Nephron (organoid): ENCODE measurements around the gene NFIX.
A peak's percentile ranks its signal among the peaks of the same experiment; 100 is the strongest.

Source experiments
- H3K27ac Mint-ChIP-seq, 3 experiments: 2 replicates each; pipeline ENCODE4 v1.8.0; 2020; ENCODE audit warnings: mixed read lengths in 3 of 3, mild to moderate bottlenecking in 2 of 3, moderate library complexity in 1 of 3
- H3K27me3 Mint-ChIP-seq: 2 replicates; pipeline ENCODE4 v1.8.0; 2021; ENCODE audit warnings: low read depth, mild to moderate bottlenecking, moderate library complexity, mixed read lengths
- H3K36me3 Mint-ChIP-seq: 2 replicates; pipeline ENCODE4 v1.8.0; 2020; ENCODE audit warnings: low read depth, mixed read lengths
- H3K4me1 Mint-ChIP-seq: 2 replicates; pipeline ENCODE4 v1.8.0; 2020; ENCODE audit warnings: mixed read lengths
- H3K4me3 Mint-ChIP-seq, 3 experiments: 2 replicates each; pipeline ENCODE4 v1.8.0; 2020; ENCODE audit warnings: mild to moderate bottlenecking in 3 of 3, mixed read lengths in 3 of 3, moderate library complexity in 2 of 3
- H3K9me3 Mint-ChIP-seq: 2 replicates; pipeline ENCODE4 v1.8.0; 2020; ENCODE audit warnings: mixed read lengths
- CTCF ChIP-seq, 3 experiments: fragments of 200-600 bp; sonication (generic); IDR thresholded peaks; one replicate each; pipeline ENCODE4 v1.5.0; 2021; ENCODE audit warnings: antibody characterized with exemption in 3 of 3; ENCODE audit not compliant: unreplicated experiment in 3 of 3

The NFIX gene

GRCh38 chr19:13104360-13104847 lies 109.1 kb downstream of the NFIX start:
- H3K4me3 Mint-ChIP-seq = no peak overlapping the region
- peaks cover 6% of the 10 kb centered on the region for H3K36me3 Mint-ChIP-seq
- H3K9me3 Mint-ChIP-seq = no peaks in the 10 kb centered on the region
- peak; percentile 59 to 64 (median 64) for TF ChIP-seq CTCF (IDR thresholded peaks at IDR 0.05; ENCODE audit: unreplicated experiment in 3 of 3)
- peaks cover 40% of the 10 kb centered on the region for H3K27me3 Mint-ChIP-seq
- peaks cover 6% of the 10 kb centered on the region for H3K4me1 Mint-ChIP-seq
- H3K27ac Mint-ChIP-seq = no peak overlapping the region

- no peak for TF ChIP-seq CTCF (IDR thresholded peaks at IDR 0.05; ENCODE audit: unreplicated experiment in 3 of 3)
- peaks cover 33% of the 10 kb centered on the region for H3K27me3 Mint-ChIP-seq
- no peak overlapping the region for H3K27ac Mint-ChIP-seq
- H3K4me1 Mint-ChIP-seq = peaks cover 3% of the 10 kb centered on the region
- peaks cover 6% of the 10 kb centered on the region for H3K36me3 Mint-ChIP-seq
- H3K9me3 Mint-ChIP-seq = no peaks in the 10 kb centered on the region
- H3K4me3 Mint-ChIP-seq = no peak overlapping the region
Measured at GRCh38 chr19:13104848-13105711, 109.8 kb downstream of the NFIX start.

GRCh38 chr19:13109361-13110098 lies 114.3 kb downstream of the NFIX start:
- H3K27ac Mint-ChIP-seq = no peak overlapping the region
- no peaks in the 10 kb centered on the region for H3K9me3 Mint-ChIP-seq
- H3K27me3 Mint-ChIP-seq = peaks cover 2% of the 10 kb centered on the region
- H3K4me3 Mint-ChIP-seq = no peak overlapping the region
- H3K4me1 Mint-ChIP-seq = no peaks in the 10 kb centered on the region
- TF ChIP-seq CTCF (IDR thresholded peaks at IDR 0.05; ENCODE audit: unreplicated experiment in 3 of 3) = no peak
- H3K36me3 Mint-ChIP-seq = peaks cover 9% of the 10 kb centered on the region

- TF ChIP-seq CTCF (IDR thresholded peaks at IDR 0.05; ENCODE audit: unreplicated experiment in 3 of 3) = no peak
Measured at GRCh38 chr19:13110099-13110610, 114.9 kb downstream of the NFIX start.

GRCh38 chr19:13112555-13112954 lies 117.3 kb downstream of the NFIX start:
- Mint-ChIP-seq H3K4me3 (peak overlapping the region in 1 of 3 experiments; percentile 51), H3K27ac (no peak overlapping the region), H3K27me3 (no peaks in the 10 kb centered on the region), H3K36me3 (peaks cover 4% of the 10 kb centered on the region), H3K9me3 (no peaks in the 10 kb centered on the region), H3K4me1 (peaks cover 14% of the 10 kb centered on the region)
- TF ChIP-seq CTCF (IDR thresholded peaks at IDR 0.05; ENCODE audit: unreplicated experiment in 3 of 3) = no peak

More at GRCh38 chr19:13110099-13110610, 114.9 kb downstream of the NFIX start:
- peaks cover 6% of the 10 kb centered on the region for H3K36me3 Mint-ChIP-seq
- H3K27ac Mint-ChIP-seq = no peak overlapping the region
- H3K27me3 Mint-ChIP-seq = no peaks in the 10 kb centered on the region
- H3K4me1 Mint-ChIP-seq = no peaks in the 10 kb centered on the region
- no peaks in the 10 kb centered on the region for H3K9me3 Mint-ChIP-seq
- H3K4me3 Mint-ChIP-seq = no peak overlapping the region
